Neural cell (in vitro differentiated cells): Measurements from ENCODE around the gene HDGF. TPM values are rescaled to one million over a fixed set of nuclear protein-coding genes. Genes with fewer than 3 reads are reported as not detected.
A peak's percentile ranks its signal among the peaks of the same experiment; 100 is the strongest.

Experiments used
- H2AFZ ChIP-seq: fragments of 200-600, 300-800 bp; sonication (generic), shearing (Covaris generic); 2 replicates; pipeline ENCODE4 v1.6.0; 2014; ENCODE audit warnings: low read depth, mild to moderate bottlenecking, antibody characterized with exemption, low read length, moderate library complexity
- H3F3A ChIP-seq: fragments of 200-600 bp; shearing (Covaris generic); 2 replicates; pipeline ENCODE4 v1.6.1; 2016; ENCODE audit warnings: mild to moderate bottlenecking, moderate library complexity, mixed read lengths, antibody characterized with exemption, low read length; ENCODE audit not compliant: insufficient read depth, poor library complexity, severe bottlenecking
- H3K27ac ChIP-seq: fragments of 200-600, 300-800 bp; sonication (generic), shearing (Covaris generic); 2 replicates; pipeline ENCODE4 v1.5.1; 2014; ENCODE audit warnings: mild to moderate bottlenecking, low read length, moderate library complexity
- H3K27me3 ChIP-seq: fragments of 300-800, 200-600 bp; sonication (generic), shearing (Covaris generic); 2 replicates; pipeline ENCODE4 v1.6.0; 2014; ENCODE audit warnings: mild to moderate bottlenecking, low read depth, low read length, moderate library complexity; ENCODE audit not compliant: insufficient read depth
- H3K36me3 ChIP-seq: fragments of 300-800, 200-600 bp; sonication (generic), shearing (Covaris generic); 2 replicates; pipeline ENCODE4 v1.5.1; 2014; ENCODE audit warnings: mild to moderate bottlenecking, antibody characterized with exemption, low read length, moderate library complexity; ENCODE audit not compliant: insufficient read depth
- H3K4me2 ChIP-seq: fragments of 300-800, 200-600 bp; sonication (generic), shearing (Covaris generic); 2 replicates; pipeline ENCODE4 v1.6.0; 2014; ENCODE audit warnings: mild to moderate bottlenecking, low read length
- H3K4me3 ChIP-seq: fragments of 300-800, 200-600 bp; sonication (generic), shearing (Covaris generic); 2 replicates; pipeline ENCODE4 v1.5.1; 2014; ENCODE audit warnings: mild to moderate bottlenecking, low read length, moderate library complexity
- H3K79me2 ChIP-seq: fragments of 200-600 bp; shearing (Covaris generic); replicated peaks from 2 replicates; pipeline ENCODE4 v1.6.0; 2014; ENCODE audit warnings: mild to moderate bottlenecking, low read length, moderate library complexity; ENCODE audit not compliant: insufficient read depth
- H3K9ac ChIP-seq: fragments of 300-800, 200-600 bp; sonication (generic), shearing (Covaris generic); 2 replicates; pipeline ENCODE4 v1.6.1; 2016; ENCODE audit warnings: mild to moderate bottlenecking, low read length, mixed read lengths
- H3K9me2 ChIP-seq: fragments of 200-600 bp; shearing (Covaris generic); 2 replicates; pipeline ENCODE4 v1.6.1; 2016; ENCODE audit warnings: mild to moderate bottlenecking, low read length, mixed read lengths; ENCODE audit not compliant: insufficient read depth
- H3K9me3 ChIP-seq: fragments of 200-600, 300-800 bp; sonication (generic), shearing (Covaris generic); 2 replicates; pipeline ENCODE4 v1.6.1; 2016; ENCODE audit warnings: mild to moderate bottlenecking, mixed run types, low read length, moderate library complexity, mixed read lengths
- H4K20me1 ChIP-seq: fragments of 200-600 bp; shearing (Covaris generic); 2 replicates; pipeline ENCODE4 v1.6.1; 2016; ENCODE audit warnings: mild to moderate bottlenecking, mixed run types; ENCODE audit not compliant: insufficient read depth
- EP300 ChIP-seq: fragments of 450-650 bp; conservative IDR thresholded peaks from 2 replicates; pipeline ENCODE4 v1.6.1; 2014; ENCODE audit warnings: antibody characterized with exemption, mild to moderate bottlenecking, moderate library complexity; ENCODE audit not compliant: poor library complexity, severe bottlenecking
- EZH2 ChIP-seq: fragments of 200-600, 300-800 bp; shearing (Covaris generic), sonication (generic); IDR thresholded peaks from 2 replicates; pipeline ENCODE4 v1.6.1; 2014; ENCODE audit warnings: antibody characterized with exemption, low read length, borderline replicate concordance, mild to moderate bottlenecking; ENCODE audit not compliant: insufficient read depth, poor library complexity, severe bottlenecking
- MXI1 ChIP-seq: fragments of 450-650 bp; conservative IDR thresholded peaks from 2 replicates; pipeline ENCODE4 v1.6.1; 2014; ENCODE audit warnings: antibody characterized with exemption, mild to moderate bottlenecking; ENCODE audit not compliant: poor library complexity, severe bottlenecking
- POLR2AphosphoS5 ChIP-seq: IDR thresholded peaks from 2 replicates; pipeline ENCODE4 v1.6.1; 2012
- RAD21 ChIP-seq: fragments of 450-650 bp; conservative IDR thresholded peaks from 2 replicates; pipeline ENCODE4 v1.6.1; 2014; ENCODE audit warnings: antibody characterized with exemption, mild to moderate bottlenecking, moderate library complexity
- SMC3 ChIP-seq: fragments of 450-650 bp; conservative IDR thresholded peaks from 2 replicates; pipeline ENCODE4 v1.6.1; 2014; ENCODE audit warnings: antibody characterized with exemption, mild to moderate bottlenecking, moderate library complexity; ENCODE audit not compliant: poor library complexity
- TAF1 ChIP-seq: IDR thresholded peaks from 2 replicates; pipeline ENCODE4 v1.6.1; 2012; ENCODE audit warnings: low read depth
- polyA plus RNA-seq: library from polyadenylated mRNA; depleted of rRNA; stranded (reverse); fragments of >200 nt; gene quantifications from 2 replicates; pipeline ENCODE4 v1.2.3, GENCODE V29; 2014
- TF ChIP-seq, protein P1 (sequence below): fragments of 450-650 bp; IDR thresholded peaks from 2 replicates; pipeline ENCODE4 v1.5.1; 2014; ENCODE audit warnings: antibody characterized with exemption, mild to moderate bottlenecking, moderate library complexity; ENCODE audit not compliant: poor library complexity, severe bottlenecking
- TF ChIP-seq, protein P2 (sequence below): IDR thresholded peaks from 2 replicates; pipeline ENCODE4 v1.6.1; 2012; ENCODE audit warnings: borderline replicate concordance

HDGF gene
- polyA plus RNA-seq, 1 donor from 2014 or later = 138 TPM

DNA sequence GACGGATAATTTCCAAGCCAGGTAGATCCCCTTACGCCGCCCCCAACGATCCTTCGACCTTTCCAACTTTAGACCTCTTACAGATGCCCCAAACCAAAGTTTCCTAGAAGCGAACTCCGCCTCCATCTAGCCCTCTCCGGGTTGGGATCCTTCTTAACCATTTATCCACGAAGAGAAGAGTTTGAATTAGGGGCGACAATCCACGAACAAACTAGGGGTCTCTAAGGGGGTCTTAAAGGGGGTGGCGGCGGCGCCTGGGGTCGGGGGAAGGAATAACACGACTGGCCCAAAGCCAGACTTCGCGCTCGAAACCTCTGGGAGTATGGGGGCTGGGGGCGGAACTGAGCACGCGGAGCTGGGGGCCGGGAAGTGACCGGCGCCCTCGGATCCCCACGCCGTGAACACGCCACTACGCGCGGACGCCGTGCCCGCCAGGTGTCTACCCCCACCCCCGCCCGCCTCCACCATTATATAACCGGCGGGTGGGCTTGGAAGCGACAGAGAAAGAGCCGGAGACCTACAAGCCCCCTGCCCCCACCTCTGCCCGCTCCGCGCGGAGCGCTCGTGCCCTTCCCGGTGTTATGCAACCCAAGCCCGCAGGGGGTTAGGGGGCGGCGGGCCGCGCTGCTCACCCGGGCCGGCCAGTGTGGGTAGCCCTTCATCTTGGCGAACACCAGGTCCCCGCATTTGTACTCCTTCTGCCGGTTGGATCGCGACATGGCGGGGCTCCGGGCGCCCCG, 594 bp downstream of the HDGF start:
- Histone ChIP-seq H4K20me1 (no peaks in the 10 kb centered on the region), H3K27ac (peak overlapping the region; percentile 79), H3K9ac (peak overlapping the region; percentile 94), H3K9me3 (no peaks in the 10 kb centered on the region), H2AFZ (peak overlapping the region; percentile 56), H3F3A (no peaks in the 10 kb centered on the region), H3K79me2 (peaks cover 67% of the 10 kb centered on the region), H3K9me2 (no peaks in the 10 kb centered on the region), H3K27me3 (no peaks in the 10 kb centered on the region), H3K36me3 (no peaks in the 10 kb centered on the region), H3K4me3 (peak overlapping the region; percentile 89), H3K4me2 (peak overlapping the region; percentile 63)
- TF ChIP-seq, protein P1, sequence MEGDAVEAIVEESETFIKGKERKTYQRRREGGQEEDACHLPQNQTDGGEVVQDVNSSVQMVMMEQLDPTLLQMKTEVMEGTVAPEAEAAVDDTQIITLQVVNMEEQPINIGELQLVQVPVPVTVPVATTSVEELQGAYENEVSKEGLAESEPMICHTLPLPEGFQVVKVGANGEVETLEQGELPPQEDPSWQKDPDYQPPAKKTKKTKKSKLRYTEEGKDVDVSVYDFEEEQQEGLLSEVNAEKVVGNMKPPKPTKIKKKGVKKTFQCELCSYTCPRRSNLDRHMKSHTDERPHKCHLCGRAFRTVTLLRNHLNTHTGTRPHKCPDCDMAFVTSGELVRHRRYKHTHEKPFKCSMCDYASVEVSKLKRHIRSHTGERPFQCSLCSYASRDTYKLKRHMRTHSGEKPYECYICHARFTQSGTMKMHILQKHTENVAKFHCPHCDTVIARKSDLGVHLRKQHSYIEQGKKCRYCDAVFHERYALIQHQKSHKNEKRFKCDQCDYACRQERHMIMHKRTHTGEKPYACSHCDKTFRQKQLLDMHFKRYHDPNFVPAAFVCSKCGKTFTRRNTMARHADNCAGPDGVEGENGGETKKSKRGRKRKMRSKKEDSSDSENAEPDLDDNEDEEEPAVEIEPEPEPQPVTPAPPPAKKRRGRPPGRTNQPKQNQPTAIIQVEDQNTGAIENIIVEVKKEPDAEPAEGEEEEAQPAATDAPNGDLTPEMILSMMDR = peak; percentile 39
- no peak for TF ChIP-seq SMC3
- TF ChIP-seq MXI1 = peak; percentile 17

DNA sequence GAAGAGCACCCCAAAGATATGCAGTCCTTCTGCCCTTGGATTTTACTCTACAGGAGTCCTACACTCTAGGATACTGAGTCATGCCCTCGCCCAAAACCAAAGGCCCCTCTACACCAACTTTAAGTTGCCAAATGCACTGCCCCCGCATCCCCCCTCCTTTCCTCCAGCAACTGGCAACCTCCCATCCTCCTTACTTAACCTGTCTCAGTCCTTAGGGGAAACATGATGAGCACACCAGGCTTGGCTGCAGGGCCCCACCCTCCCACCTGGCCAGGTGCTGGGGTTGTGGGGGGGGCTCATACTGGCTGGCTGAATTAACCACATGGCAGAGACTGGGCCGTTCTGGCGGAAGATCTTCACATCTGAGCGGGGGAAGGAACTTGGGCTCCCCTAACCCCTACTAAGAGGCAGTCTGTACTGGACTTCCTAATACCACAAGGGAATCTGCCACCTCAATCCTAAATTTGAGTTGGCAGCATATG, 1.2 kb downstream of the HDGF start:
- Histone ChIP-seq H3K36me3 (no peaks in the 10 kb centered on the region), H3F3A (no peaks in the 10 kb centered on the region), H3K4me3 (peak overlapping the region; percentile 89), H4K20me1 (no peaks in the 10 kb centered on the region), H3K27me3 (no peaks in the 10 kb centered on the region), H3K79me2 (peaks cover 74% of the 10 kb centered on the region), H3K27ac (no peak overlapping the region), H3K9me2 (no peaks in the 10 kb centered on the region), H2AFZ (no peak overlapping the region), H3K9me3 (no peaks in the 10 kb centered on the region), H3K4me2 (peak overlapping the region; percentile 63), H3K9ac (peak overlapping the region; percentile 94)
- TF ChIP-seq TAF1 = no peak
- TF ChIP-seq POLR2AphosphoS5 = no peak
- no peak for TF ChIP-seq EP300
- TF ChIP-seq, protein P1 = no peak
- TF ChIP-seq MXI1 = no peak
- no peak for TF ChIP-seq EZH2
- no peak for TF ChIP-seq SMC3
- TF ChIP-seq, protein P2, sequence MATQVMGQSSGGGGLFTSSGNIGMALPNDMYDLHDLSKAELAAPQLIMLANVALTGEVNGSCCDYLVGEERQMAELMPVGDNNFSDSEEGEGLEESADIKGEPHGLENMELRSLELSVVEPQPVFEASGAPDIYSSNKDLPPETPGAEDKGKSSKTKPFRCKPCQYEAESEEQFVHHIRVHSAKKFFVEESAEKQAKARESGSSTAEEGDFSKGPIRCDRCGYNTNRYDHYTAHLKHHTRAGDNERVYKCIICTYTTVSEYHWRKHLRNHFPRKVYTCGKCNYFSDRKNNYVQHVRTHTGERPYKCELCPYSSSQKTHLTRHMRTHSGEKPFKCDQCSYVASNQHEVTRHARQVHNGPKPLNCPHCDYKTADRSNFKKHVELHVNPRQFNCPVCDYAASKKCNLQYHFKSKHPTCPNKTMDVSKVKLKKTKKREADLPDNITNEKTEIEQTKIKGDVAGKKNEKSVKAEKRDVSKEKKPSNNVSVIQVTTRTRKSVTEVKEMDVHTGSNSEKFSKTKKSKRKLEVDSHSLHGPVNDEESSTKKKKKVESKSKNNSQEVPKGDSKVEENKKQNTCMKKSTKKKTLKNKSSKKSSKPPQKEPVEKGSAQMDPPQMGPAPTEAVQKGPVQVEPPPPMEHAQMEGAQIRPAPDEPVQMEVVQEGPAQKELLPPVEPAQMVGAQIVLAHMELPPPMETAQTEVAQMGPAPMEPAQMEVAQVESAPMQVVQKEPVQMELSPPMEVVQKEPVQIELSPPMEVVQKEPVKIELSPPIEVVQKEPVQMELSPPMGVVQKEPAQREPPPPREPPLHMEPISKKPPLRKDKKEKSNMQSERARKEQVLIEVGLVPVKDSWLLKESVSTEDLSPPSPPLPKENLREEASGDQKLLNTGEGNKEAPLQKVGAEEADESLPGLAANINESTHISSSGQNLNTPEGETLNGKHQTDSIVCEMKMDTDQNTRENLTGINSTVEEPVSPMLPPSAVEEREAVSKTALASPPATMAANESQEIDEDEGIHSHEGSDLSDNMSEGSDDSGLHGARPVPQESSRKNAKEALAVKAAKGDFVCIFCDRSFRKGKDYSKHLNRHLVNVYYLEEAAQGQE = no peak
- TF ChIP-seq RAD21 = no peak
